Testis (tissue), 2 donors: Measurements from ENCODE around the gene SEMA5A.

Source experiments
- CTCF ChIP-seq, 3 experiments: fragments of 450-650 bp in 2 of 3; fragments of 200-600 bp in 1 of 3; sonication (generic) in 1 of 3; IDR thresholded peaks; one replicate each; pipeline ENCODE4 v1.5.1; 2016 to 2019; ENCODE audit warnings: antibody characterized with exemption in 3 of 3, mild to moderate bottlenecking in 2 of 3, moderate library complexity in 1 of 3
- POLR2A ChIP-seq: fragments of 450-650 bp; IDR thresholded peaks from one replicate; pipeline ENCODE4 v1.6.1; 2017; ENCODE audit warnings: antibody characterized with exemption, mild to moderate bottlenecking, moderate library complexity

- TF ChIP-seq CTCF (IDR thresholded peaks at IDR 0.05) = no peak
- TF ChIP-seq POLR2A = no peak
These were observed 266.1 kb downstream of the SEMA5A start for GRCh38 chr5:9279774-9280173.
